ENCODE data around the gene AKAP11.

DNA sequence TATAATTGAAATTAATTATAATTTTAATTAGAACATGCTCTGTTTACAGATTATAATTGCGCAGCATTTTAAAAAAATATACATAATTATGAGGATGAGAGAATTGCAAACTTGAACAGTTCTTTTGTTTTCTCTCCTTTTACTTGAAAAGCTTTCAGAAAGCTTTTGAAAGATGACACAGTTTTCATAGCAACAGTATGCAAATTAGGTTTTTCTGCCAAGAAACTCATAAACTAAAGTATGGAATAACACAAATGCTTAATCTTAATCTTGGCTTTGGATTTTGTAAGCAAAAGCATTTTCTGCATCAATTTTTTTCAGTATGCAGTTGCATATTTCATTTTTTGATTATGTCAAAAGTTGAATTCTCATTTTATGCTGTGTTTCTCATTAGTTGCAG, 32.8 kb upstream of the AKAP11 start:
- TF ChIP-seq CTCF (IDR thresholded peaks at IDR 0.05) (no peak), EP300 (IDR thresholded peaks at IDR 0.05; ENCODE audit: low read depth) (no peak), POLR2A (IDR thresholded peaks at IDR 0.05) (no peak), POLR2AphosphoS5 (IDR thresholded peaks at IDR 0.05) (no peak)

Measured in transverse colon (tissue), 4 donors.